ENCODE data around the gene OR6M1. TPM values are rescaled to one million over a fixed set of nuclear protein-coding genes. Genes with fewer than 3 reads are reported as not detected.

OR6M1 gene
- total and polyA plus RNA-seq, 2 of the 4 experiments (the other 2 are of a cell fraction): not detected

- no peaks in the 10 kb centered on the region for H3K36me3 ChIP-seq (ENCODE audit: control insufficient read depth, insufficient read depth, low read length)
- no peaks in the 10 kb centered on the region for H3K79me1 ChIP-seq (ENCODE audit: low read depth in 1 of 2, low read length in 2 of 2)
- in situ Hi-C loops (cut with MboI; ENCODE audit: low sequenced_read_pairs) (no loop called here), dilution Hi-C loops (cut with HindIII; ENCODE audit: low sequenced_read_pairs, unreplicated experiment) (no loop called here), intact Hi-C loops (cut with micrococcal nuclease) (no loop called here)
- H2BK120ac ChIP-seq (ENCODE audit: low read depth, low read length): no peak overlapping the region
- H3K4ac ChIP-seq (ENCODE audit: low read depth, low read length): no peak overlapping the region
- no peak overlapping the region for H2BK20ac ChIP-seq (ENCODE audit: low read depth, low read length)
- no peak for TF ChIP-seq MAFK (IDR thresholded peaks at IDR 0.05; ENCODE audit: low read depth, low read length)
- TF ChIP-seq RCOR1 (IDR thresholded peaks at IDR 0.05; ENCODE audit: insufficient replicate concordance, low read length): no peak
- no peak for TF ChIP-seq CHD1 (IDR thresholded peaks at IDR 0.05; ENCODE audit: low read depth, low read length)
- TF ChIP-seq CEBPB (IDR thresholded peaks at IDR 0.05; ENCODE audit: low read depth, low read length): no peak
- TF ChIP-seq NFE2L2 (IDR thresholded peaks at IDR 0.05; ENCODE audit: low read depth, low read length): no peak
- no peak for TF ChIP-seq USF2 (IDR thresholded peaks at IDR 0.05; ENCODE audit: low read depth, low read length)
- TF ChIP-seq ELK1 (IDR thresholded peaks at IDR 0.05; ENCODE audit: borderline replicate concordance, low read depth, low read length): no peak
- no peak for TF ChIP-seq RFX5 (IDR thresholded peaks at IDR 0.05; ENCODE audit: low read depth, low read length)
- no peak for TF ChIP-seq POLR2A (IDR thresholded peaks at IDR 0.05; ENCODE audit: low read depth, low read length)
- no peak for TF ChIP-seq SMC3 (IDR thresholded peaks at IDR 0.05; ENCODE audit: low read depth, low read length)
- TF ChIP-seq FOS (IDR thresholded peaks at IDR 0.05; ENCODE audit: low read depth, low read length): no peak
- TF ChIP-seq RAD21 (IDR thresholded peaks at IDR 0.05; ENCODE audit: low read length): no peak
- no peak for TF ChIP-seq MAZ (IDR thresholded peaks at IDR 0.05; ENCODE audit: borderline replicate concordance, low read depth, low read length)
- no peak for TF ChIP-seq CTCF (conservative IDR thresholded peaks at IDR 0.05; ENCODE audit: low read depth, low read length)
- no peak overlapping the region for H4K91ac ChIP-seq (ENCODE audit: insufficient read depth, low read depth, low read length)
- H3K9me3 ChIP-seq (ENCODE audit: control insufficient read depth, insufficient read depth, low read length): no peaks in the 10 kb centered on the region
- no peak overlapping the region for H2AK5ac ChIP-seq (ENCODE audit: low read depth, low read length)
- no peaks in the 10 kb centered on the region for H3K27me3 ChIP-seq (ENCODE audit: control insufficient read depth, insufficient read depth, low read length)
- no peak overlapping the region for H2BK15ac ChIP-seq (ENCODE audit: low read depth, low read length)
- ChIA-PET POLR2A (ENCODE audit: unreplicated experiment) (no interaction called here), CTCF (no interaction called here)
- DNase-seq (no peak), ATAC-seq (ENCODE audit: low read depth) (no peak)
- H3K23ac ChIP-seq (ENCODE audit: low read depth, low read length): no peak overlapping the region
- no peak overlapping the region for H3K14ac ChIP-seq (replicated peaks; ENCODE audit: low read depth, low read length)
- H4K8ac ChIP-seq (ENCODE audit: low read depth in 2 of 2, low read length in 2 of 2): no peak overlapping the region
- no peak overlapping the region for H2AK9ac ChIP-seq (replicated peaks; ENCODE audit: low read depth, low read length, poor library complexity)
- no peak overlapping the region for H3K27ac ChIP-seq (ENCODE audit: insufficient read depth, low read length)
- no peak overlapping the region for H2AFZ ChIP-seq (replicated peaks; ENCODE audit: low read length, poor library complexity)
- H4K20me1 ChIP-seq (ENCODE audit: insufficient read depth, low read length): no peaks in the 10 kb centered on the region
- no peaks in the 10 kb centered on the region for H3K4me1 ChIP-seq (ENCODE audit: control insufficient read depth, insufficient read depth, low read length)
- BruUV-seq (replicated peaks): no TSS peak
- H3K56ac ChIP-seq (ENCODE audit: extremely low read depth, insufficient read depth, low read length): no peak overlapping the region
- H4K5ac ChIP-seq (ENCODE audit: low read depth, low read length): no peak overlapping the region
- no peak overlapping the region for H2BK5ac ChIP-seq (ENCODE audit: low read depth, low read length, poor library complexity, severe bottlenecking)
- no peak overlapping the region for H3K9ac ChIP-seq (ENCODE audit: low read depth, low read length)
- no peak overlapping the region for H3K4me3 ChIP-seq (ENCODE audit: insufficient read depth, low read depth, low read length)
- no peak overlapping the region for H3K4me2 ChIP-seq (ENCODE audit: low read depth, low read length)
- no peaks in the 10 kb centered on the region for H3K9me1 ChIP-seq (ENCODE audit: insufficient read depth, low read length)
- no peak overlapping the region for H3K18ac ChIP-seq (ENCODE audit: low read depth, low read length)
- WGBS, 2 experiments (ENCODE audit: extremely low coverage in 2 of 2, insufficient read length in 1 of 2): no CpG with 5 or more reads among the region's 2 CpGs
Measured at GRCh38 chr11:123773026-123773425, 33.1 kb downstream of the OR6M1 start.
